Loucy (cell line): ENCODE data around the gene C16orf95.

Experiments
- CTCF ChIP-seq: fragments of 200-600 bp; sonication (generic); conservative IDR thresholded peaks from 2 replicates; pipeline ENCODE4 v1.5.1; 2014; ENCODE audit warnings: mild to moderate bottlenecking, antibody characterized with exemption, low read length
- EZH2phosphoT487 ChIP-seq: fragments of 200-600 bp; IDR thresholded peaks from 2 replicates; pipeline ENCODE4 v1.6.1; 2018; ENCODE audit warnings: antibody characterized with exemption, mild to moderate bottlenecking, moderate library complexity, borderline replicate concordance

GRCh38 chr16:87350031-87350430 is 32.8 kb upstream of the C16orf95 start:
- TF ChIP-seq CTCF (no peak), EZH2phosphoT487 (no peak)
